ENCODE data around the gene PCDHGA1.

The PCDHGA1 gene

DNA sequence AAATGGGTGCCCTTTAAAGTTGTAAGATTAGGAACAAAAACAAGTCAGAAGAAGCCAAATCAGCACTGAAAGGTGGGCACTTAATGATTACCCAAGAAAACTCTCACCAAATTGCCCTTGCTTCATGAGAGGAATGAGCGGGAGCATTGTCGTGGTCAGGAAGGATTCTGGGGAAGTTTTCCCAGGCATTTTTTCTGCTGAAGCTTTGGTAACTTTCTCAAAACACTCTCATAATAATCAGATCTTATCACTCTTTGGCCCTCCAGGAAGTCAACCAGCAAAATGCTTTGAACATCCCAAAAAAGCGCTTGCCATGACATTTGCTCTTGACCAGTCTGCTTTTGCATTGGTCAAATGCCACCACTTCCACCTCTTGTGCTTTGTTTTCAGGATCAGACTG is 135.0 kb downstream of the PCDHGA1 start:
- no peak for DNase-seq

DNA sequence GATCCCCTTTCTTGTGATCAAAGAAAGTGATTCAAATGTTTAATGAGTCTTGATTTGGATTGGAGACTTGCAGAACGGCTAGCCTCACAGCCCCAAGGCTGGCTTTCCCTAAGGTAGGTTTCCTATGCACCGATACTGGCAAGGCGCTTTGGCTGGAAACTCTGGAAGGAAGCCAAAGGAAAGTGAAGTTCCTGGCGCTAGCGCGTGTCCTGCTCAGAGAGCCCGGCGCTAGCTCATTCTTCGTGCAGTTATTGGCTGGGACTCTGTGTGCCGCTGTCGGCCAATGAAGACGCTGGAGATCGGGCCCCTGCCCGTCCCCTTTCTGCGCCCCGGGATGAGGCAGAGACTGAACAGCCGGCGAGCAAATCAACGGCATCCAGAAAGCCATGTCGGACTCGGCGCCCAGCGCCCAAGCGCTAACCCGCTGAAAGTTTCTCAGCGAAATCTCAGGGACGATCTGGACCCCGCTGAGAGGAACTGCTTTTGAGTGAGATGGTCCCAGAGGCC is 145.4 kb downstream of the PCDHGA1 start, which contains the start of gene PCDHGC3:
PCDHGC3 (plus strand) TSS at position 342 of the 507 bp plus-strand sequence; CDS start at position 493, 151 bp downstream.
- DNase-seq = peak; percentile 23

DNA sequence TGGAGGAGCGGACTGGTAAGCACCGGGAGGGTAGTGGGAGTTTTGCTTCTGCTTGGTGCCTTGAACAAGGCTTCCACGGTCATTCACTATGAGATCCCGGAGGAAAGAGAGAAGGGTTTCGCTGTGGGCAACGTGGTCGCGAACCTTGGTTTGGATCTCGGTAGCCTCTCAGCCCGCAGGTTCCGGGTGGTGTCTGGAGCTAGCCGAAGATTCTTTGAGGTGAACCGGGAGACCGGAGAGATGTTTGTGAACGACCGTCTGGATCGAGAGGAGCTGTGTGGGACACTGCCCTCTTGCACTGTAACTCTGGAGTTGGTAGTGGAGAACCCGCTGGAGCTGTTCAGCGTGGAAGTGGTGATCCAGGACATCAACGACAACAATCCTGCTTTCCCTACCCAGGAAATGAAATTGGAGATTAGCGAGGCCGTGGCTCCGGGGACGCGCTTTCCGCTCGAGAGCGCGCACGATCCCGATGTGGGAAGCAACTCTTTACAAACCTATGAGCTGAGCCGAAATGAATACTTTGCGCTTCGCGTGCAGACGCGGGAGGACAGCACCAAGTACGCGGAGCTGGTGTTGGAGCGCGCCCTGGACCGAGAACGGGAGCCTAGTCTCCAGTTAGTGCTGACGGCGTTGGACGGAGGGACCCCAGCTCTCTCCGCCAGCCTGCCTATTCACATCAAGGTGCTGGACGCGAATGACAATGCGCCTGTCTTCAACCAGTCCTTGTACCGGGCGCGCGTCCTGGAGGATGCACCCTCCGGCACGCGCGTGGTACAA is 146.0 kb downstream of the PCDHGA1 start:
- DNase-seq = no peak

GRCh38 chr5:141477044-141477575 is 146.8 kb downstream of the PCDHGA1 start:
- DNase-seq = no peak

- DNase-seq = no peak
Observed at GRCh38 chr5:141477815-141478214, 147.5 kb downstream of the PCDHGA1 start.

DNA sequence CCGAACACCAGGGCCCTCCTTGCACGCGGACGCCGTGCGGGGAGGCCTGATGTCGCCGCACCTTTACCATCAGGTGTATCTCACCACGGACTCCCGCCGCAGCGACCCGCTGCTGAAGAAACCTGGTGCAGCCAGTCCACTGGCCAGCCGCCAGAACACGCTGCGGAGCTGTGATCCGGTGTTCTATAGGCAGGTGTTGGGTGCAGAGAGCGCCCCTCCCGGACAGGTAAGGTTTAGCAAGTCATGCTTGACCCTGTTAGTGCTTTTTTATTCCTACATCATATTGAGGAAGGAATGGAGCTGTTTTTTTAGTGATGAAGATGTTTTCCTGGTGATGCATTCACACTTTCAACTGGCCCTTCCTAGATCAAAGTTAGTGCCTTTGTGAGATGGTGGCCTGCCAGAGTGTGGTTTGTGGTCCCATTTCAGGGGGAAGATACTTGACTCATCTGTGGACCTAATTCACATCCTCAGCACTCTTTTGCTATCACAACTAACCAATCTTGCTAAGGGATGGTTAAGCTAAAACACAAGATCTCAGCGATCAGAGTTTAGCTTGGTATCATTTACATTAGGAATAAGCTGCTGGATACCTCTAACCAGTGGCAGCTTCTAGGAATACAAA is 148.1 kb downstream of the PCDHGA1 start:
- DNase-seq = no peak

GRCh38 chr5:141479776-141480175 is 149.5 kb downstream of the PCDHGA1 start:
- no peak for DNase-seq

GRCh38 chr5:141483902-141484301 is 153.6 kb downstream of the PCDHGA1 start:
- no peak for DNase-seq

DNA sequence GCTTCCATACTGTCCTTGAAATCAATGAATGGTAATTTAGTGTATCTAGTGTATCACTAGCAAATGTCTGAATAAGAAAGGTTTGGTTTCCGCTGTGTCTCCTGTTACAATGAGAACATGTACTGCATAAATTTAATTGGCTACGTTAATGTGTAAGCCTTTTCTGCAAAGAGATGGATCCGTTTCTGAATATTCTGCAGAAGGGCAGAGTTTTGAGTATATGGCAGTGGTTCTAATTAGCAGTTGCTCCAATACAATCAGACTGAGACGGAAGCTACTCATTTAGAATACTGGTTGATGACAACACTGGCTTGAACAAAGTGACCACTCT is 154.0 kb downstream of the PCDHGA1 start:
- no peak for DNase-seq

DNA sequence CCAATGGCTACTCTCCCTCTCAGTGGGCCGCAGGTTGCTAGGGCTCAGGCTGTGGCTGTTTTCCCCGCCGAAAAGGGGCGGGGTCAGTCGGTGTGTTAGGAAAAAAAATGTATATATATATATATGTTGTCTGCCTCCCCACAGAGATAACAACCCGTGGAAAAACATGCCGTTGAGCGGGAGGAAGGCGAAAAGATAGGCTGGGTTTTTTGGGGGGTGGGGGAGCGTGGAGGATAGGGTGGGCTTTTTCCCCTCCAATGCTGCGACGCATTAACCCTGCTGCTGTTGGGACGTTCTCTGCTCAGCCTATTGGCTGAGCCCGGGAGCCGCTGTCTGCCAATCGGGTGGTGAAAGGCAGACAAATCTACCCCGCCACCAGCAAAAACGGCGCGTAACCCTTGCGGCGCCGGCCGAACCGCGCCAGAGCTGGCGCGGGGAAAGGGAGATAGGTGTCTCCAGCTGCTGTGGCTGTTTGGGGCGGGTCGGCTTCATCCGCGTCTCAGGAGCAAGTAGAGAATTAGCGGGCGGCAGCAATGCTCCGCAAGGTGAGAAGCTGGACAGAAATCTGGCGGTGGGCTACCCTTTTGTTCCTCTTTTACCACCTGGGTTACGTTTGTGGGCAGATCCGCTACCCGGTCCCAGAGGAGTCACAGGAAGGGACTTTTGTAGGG is 154.5 kb downstream of the PCDHGA1 start, which contains the start of gene PCDHGC4:
PCDHGC4 (plus strand) TSS at position 390 of the 671 bp plus-strand sequence; CDS start at position 534, 144 bp downstream.
- no peak for DNase-seq

DNA sequence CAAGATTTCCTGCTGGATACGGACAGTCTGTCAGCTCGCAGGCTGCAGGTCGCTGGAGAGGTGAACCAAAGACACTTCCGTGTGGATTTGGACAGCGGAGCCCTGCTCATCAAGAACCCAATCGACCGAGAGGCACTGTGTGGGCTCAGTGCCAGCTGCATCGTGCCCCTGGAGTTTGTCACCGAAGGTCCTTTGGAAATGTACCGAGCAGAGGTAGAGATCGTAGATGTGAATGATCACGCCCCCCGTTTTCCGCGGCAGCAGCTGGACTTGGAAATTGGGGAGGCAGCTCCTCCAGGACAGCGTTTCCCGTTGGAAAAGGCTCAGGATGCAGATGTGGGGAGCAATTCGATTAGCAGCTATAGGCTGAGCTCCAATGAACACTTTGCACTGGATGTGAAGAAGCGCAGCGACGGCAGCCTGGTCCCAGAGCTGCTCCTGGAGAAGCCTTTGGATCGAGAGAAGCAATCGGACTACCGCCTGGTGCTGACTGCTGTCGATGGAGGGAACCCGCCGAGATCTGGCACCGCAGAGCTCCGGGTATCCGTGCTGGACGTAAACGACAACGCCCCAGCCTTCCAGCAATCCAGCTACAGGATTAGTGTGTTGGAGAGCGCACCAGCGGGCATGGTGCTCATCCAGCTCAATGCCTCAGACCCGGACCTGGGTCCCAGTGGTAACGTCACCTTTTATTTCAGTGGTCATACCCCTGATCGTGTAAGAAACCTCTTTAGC is 155.2 kb downstream of the PCDHGA1 start:
- no peak for DNase-seq

- DNase-seq = no peak
Observed at GRCh38 chr5:141486091-141486490, 155.8 kb downstream of the PCDHGA1 start.

- DNase-seq = no peak
Observed at GRCh38 chr5:141487131-141487530, 156.8 kb downstream of the PCDHGA1 start.

- DNase-seq = no peak
Observed at GRCh38 chr5:141488591-141489561, 158.6 kb downstream of the PCDHGA1 start, which contains the start of gene PCDHGC5. Gene PCDHGC5 (plus strand): TSS chr5:141489081. CDS start chr5:141489241, 160 bp downstream.

DNA sequence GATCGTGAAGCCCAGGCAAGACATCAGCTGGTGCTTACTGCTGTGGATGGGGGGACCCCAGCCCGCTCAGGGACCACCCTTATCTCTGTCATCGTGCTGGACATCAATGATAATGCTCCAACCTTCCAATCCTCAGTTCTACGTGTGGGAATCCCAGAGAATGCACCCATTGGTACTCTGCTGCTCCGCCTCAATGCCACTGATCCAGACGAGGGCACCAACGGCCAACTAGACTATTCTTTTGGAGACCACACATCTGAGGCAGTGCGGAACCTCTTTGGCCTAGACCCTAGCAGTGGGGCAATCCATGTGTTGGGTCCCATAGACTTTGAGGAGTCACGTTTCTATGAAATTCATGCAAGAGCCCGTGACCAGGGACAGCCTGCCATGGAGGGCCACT is 159.5 kb downstream of the PCDHGA1 start:
- DNase-seq = no peak

GRCh38 chr5:141490271-141490670 is 160.0 kb downstream of the PCDHGA1 start:
- DNase-seq = no peak

DNA sequence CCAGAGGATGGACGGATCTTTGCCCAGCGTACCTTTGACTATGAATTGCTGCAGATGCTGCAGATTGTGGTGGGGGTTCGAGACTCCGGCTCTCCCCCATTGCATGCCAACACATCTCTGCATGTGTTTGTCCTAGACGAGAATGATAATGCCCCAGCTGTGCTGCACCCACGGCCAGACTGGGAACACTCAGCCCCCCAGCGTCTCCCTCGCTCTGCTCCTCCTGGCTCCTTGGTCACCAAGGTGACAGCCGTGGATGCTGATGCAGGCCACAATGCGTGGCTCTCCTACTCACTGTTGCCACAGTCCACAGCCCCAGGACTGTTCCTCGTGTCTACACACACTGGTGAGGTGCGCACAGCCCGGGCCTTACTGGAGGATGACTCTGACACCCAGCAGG is 160.5 kb downstream of the PCDHGA1 start:
- DNase-seq = no peak

DNA sequence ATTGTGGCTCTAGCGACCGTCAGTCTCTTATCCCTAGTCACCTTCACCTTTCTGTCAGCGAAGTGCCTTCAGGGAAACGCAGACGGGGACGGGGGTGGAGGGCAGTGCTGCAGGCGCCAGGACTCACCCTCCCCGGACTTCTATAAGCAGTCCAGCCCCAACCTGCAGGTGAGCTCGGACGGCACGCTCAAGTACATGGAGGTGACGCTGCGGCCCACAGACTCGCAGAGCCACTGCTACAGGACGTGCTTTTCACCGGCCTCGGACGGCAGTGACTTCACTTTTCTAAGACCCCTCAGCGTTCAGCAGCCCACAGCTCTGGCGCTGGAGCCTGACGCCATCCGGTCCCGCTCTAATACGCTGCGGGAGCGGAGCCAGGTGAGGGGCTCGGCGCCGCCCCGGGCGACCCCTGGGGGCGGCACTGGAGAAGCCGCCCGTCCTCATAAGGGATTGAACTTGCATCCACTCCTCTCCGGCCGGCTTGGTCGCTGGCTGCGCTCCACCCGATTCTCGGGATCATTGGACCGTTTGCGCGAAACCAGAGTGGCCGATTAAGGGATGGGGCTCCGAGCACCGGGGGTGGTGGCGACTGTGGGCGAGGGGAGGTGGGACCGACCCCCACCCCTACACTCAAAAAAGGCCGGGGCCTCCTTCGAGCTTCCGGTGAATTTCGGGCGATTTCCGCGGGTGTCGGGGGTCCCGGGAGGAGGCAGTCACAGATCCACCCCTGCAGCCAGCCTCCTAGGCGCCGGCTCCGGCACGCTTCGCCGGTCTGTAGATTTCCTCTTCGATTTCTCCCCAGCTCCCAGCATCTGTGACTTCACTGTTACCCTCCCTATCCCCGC is 161.2 kb downstream of the PCDHGA1 start:
- DNase-seq = no peak

GRCh38 chr5:141492168-141492885 is 162.0 kb downstream of the PCDHGA1 start:
- DNase-seq = no peak
